ENCODE results near the gene CPA4. TPM values are rescaled to one million over a fixed set of nuclear protein-coding genes. Genes with fewer than 3 reads are reported as not detected.

CPA4 gene
- total RNA-seq, 1 experiment from 2014 or later: 3.1 TPM

GRCh38 chr7:130342701-130343380, 49.9 kb downstream of the CPA4 start:
- Histone ChIP-seq H3K36me3 (ENCODE audit: control insufficient read depth, insufficient read depth, low read length) (no peaks in the 10 kb centered on the region), H3K4me3 (ENCODE audit: low read depth in 2 of 2, low read length in 2 of 2) (no peak overlapping the region), H3K27me3 (ENCODE audit: control insufficient read depth, insufficient read depth, low read length) (no peaks in the 10 kb centered on the region), H3K4me1 (ENCODE audit: control insufficient read depth, insufficient read depth, low read length) (no peaks in the 10 kb centered on the region), H3K9me3 (ENCODE audit: control insufficient read depth, insufficient read depth, low read depth, low read length) (peaks cover 4% of the 10 kb centered on the region; the same call in 1 of the 2 replicates), H3K27ac (ENCODE audit: low read length) (no peak overlapping the region)
- in situ Hi-C loops (cut with HindIII; ENCODE audit: low pct_unique_long_range_greater_than_20kb, low sequenced_read_pairs) (no loop called here), intact Hi-C loops (cut with micrococcal nuclease; ENCODE audit: unreplicated experiment) (no loop called here)
- ChIA-PET POLR2A (interaction anchor here (0.6 kb wide), 1 partner anchor 561 kb away, joined by 5 read pairs; no protein-coding TSS in a partner anchor), CTCF (no interaction called here)
- DNase-seq (ENCODE audit: low read depth, low spot score) (no peak), ATAC-seq (no peak)
- TF ChIP-seq REST (IDR thresholded peaks at IDR 0.05; ENCODE audit: insufficient read depth in 1 of 2, low read depth in 2 of 2, low read length in 1 of 2) (no peak), CTCF (IDR thresholded peaks at IDR 0.05) (no peak), SIN3A (IDR thresholded peaks at IDR 0.05; ENCODE audit: borderline replicate concordance, insufficient read depth, low read depth, low read length) (no peak), TCF7L2 (IDR thresholded peaks at IDR 0.05; ENCODE audit: low read depth, low read length) (no peak), POLR2AphosphoS5 (IDR thresholded peaks at IDR 0.05; ENCODE audit: low read depth, low read length) (no peak)
- no TSS peak for BruUV-seq (replicated peaks)

GRCh38 chr7:130344271-130344866, 51.4 kb downstream of the CPA4 start, which contains the start of gene CPA5:
TSS of gene CPA5 (plus strand) at chr7:130344816. CDS start at chr7:130346486, 1,670 bp downstream.
- H3K27ac ChIP-seq (ENCODE audit: low read length): no peak within 1 kb of the TSS
- TF ChIP-seq SIN3A (IDR thresholded peaks at IDR 0.05; ENCODE audit: borderline replicate concordance, insufficient read depth, low read depth, low read length) (no peak), CTCF (IDR thresholded peaks at IDR 0.05) (no peak), REST (IDR thresholded peaks at IDR 0.05; ENCODE audit: insufficient read depth in 1 of 2, low read depth in 2 of 2, low read length in 1 of 2) (no peak), TCF7L2 (IDR thresholded peaks at IDR 0.05; ENCODE audit: low read depth, low read length) (no peak), POLR2AphosphoS5 (IDR thresholded peaks at IDR 0.05; ENCODE audit: low read depth, low read length) (no peak)
- intact Hi-C loops (cut with micrococcal nuclease; ENCODE audit: unreplicated experiment) (no loop called here), in situ Hi-C loops (cut with HindIII; ENCODE audit: low pct_unique_long_range_greater_than_20kb, low sequenced_read_pairs) (no loop called here)
- ATAC-seq (no peak), DNase-seq (ENCODE audit: low read depth, low spot score) (no peak)
- no peak within 1 kb of the TSS for H3K4me3 ChIP-seq (ENCODE audit: low read depth in 2 of 2, low read length in 2 of 2)
- ChIA-PET CTCF (no interaction called here), POLR2A (no interaction called here)
- H3K4me1 ChIP-seq (ENCODE audit: control insufficient read depth, insufficient read depth, low read length): no peaks in the 10 kb centered on the region
- H3K27me3 ChIP-seq (ENCODE audit: control insufficient read depth, insufficient read depth, low read length): no peaks in the 10 kb centered on the region
- H3K36me3 ChIP-seq (ENCODE audit: control insufficient read depth, insufficient read depth, low read length): no peaks in the 10 kb centered on the region
- peaks cover 4% of the 10 kb centered on the region; the same call in 1 of the 2 replicates for H3K9me3 ChIP-seq (ENCODE audit: control insufficient read depth, insufficient read depth, low read depth, low read length)
- no TSS peak for BruUV-seq (replicated peaks)
